A204.1 (cell line): ENCODE data around the gene HNRNPF.

Experiments
- FAIRE-seq: peaks from 2 replicates; lab custom pipeline; 2012; peaks lifted over from hg19 to GRCh38; lab: Jason Lieb, UNC

HNRNPF gene

GRCh38 chr10:43376046-43376635, 32.8 kb downstream of the HNRNPF start:
- FAIRE-seq, result no peak

GRCh38 chr10:43375401-43376020, 33.5 kb downstream of the HNRNPF start:
- no peak for FAIRE-seq

GRCh38 chr10:43374194-43374593, 34.8 kb downstream of the HNRNPF start:
- FAIRE-seq, result no peak

GRCh38 chr10:43373461-43373860, 35.5 kb downstream of the HNRNPF start:
- no peak for FAIRE-seq

- FAIRE-seq, result no peak
These were observed 36.1 kb downstream of the HNRNPF start for GRCh38 chr10:43372765-43373361.

GRCh38 chr10:43371418-43371817, 37.6 kb downstream of the HNRNPF start, which contains the start of gene FXYD4:
Gene FXYD4, plus strand, starts transcription at chr10:43371636. Its CDS starts 2,111 bp downstream, at chr10:43373747.
- FAIRE-seq, result no peak

GRCh38 chr10:43370671-43371215, 38.2 kb downstream of the HNRNPF start:
- FAIRE-seq, result no peak

- no peak for FAIRE-seq
These were observed 39.1 kb downstream of the HNRNPF start for GRCh38 chr10:43369921-43370320.

GRCh38 chr10:43365001-43365400, 44.0 kb downstream of the HNRNPF start:
- no peak for FAIRE-seq

GRCh38 chr10:43362191-43362839, 46.7 kb downstream of the HNRNPF start:
- no peak for FAIRE-seq

GRCh38 chr10:43361547-43362190, 47.3 kb downstream of the HNRNPF start:
- no peak for FAIRE-seq

GRCh38 chr10:43360086-43360485, 48.9 kb downstream of the HNRNPF start:
- no peak for FAIRE-seq

- no peak for FAIRE-seq
These were observed 53.1 kb downstream of the HNRNPF start for GRCh38 chr10:43355749-43356371.

- no peak for FAIRE-seq
These were observed 54.1 kb downstream of the HNRNPF start for GRCh38 chr10:43354879-43355380.

- FAIRE-seq, result no peak
These were observed 54.7 kb downstream of the HNRNPF start for GRCh38 chr10:43354330-43354635.

GRCh38 chr10:43353495-43354329, 55.3 kb downstream of the HNRNPF start:
- no peak for FAIRE-seq

- no peak for FAIRE-seq
These were observed 56.0 kb downstream of the HNRNPF start for GRCh38 chr10:43352951-43353350.

GRCh38 chr10:43351301-43351700, 57.7 kb downstream of the HNRNPF start:
- no peak for FAIRE-seq

- no peak for FAIRE-seq
These were observed 58.3 kb downstream of the HNRNPF start for GRCh38 chr10:43350686-43351085.

- no peak for FAIRE-seq
These were observed 58.8 kb downstream of the HNRNPF start for GRCh38 chr10:43350156-43350555.
